Left renal cortex interstitium (tissue), 4 donors: ENCODE measurements around the gene RCAN2. TPM values are rescaled to one million over a fixed set of nuclear protein-coding genes. Genes with fewer than 3 reads are reported as not detected.

Experiments used
- DNase-seq, 4 donors: peaks; one replicate each; pipeline ENCODE4 v3.0.0-alpha.2; 2013; ENCODE audit warnings: low read depth in 4 of 4, low spot score in 2 of 4, missing footprints in 1 of 4
- polyA plus RNA-seq, 4 donors: library from polyadenylated mRNA; unstranded; fragments of 120-200 nt; gene quantifications; one replicate each; pipeline ENCODE4 v1.2.1, GENCODE V29; 2013; ENCODE audit not compliant: insufficient read length in 4 of 4

Gene RCAN2
- polyA plus RNA-seq, 4 donors: 19.9 to 28.9 (median 21.9) TPM

- no peak for DNase-seq
Measured at GRCh38 chr6:46500382-46500781, 9.1 kb upstream of the RCAN2 start.

- peak in 3 of 4 donors; percentile 41 to 46 (median 43) for DNase-seq
Measured at GRCh38 chr6:46491628-46492547, 639 bp upstream of the RCAN2 start.

GRCh38 chr6:46490425-46491200 is 636 bp downstream of the RCAN2 start:
- peak in 2 of 4 donors; percentile 32 to 34 for DNase-seq

GRCh38 chr6:46486181-46486580 is 5.1 kb downstream of the RCAN2 start:
- DNase-seq: no peak

GRCh38 chr6:46484081-46484820 is 7.0 kb downstream of the RCAN2 start:
- no peak for DNase-seq

GRCh38 chr6:46476301-46476700 is 14.9 kb downstream of the RCAN2 start:
- DNase-seq: no peak

GRCh38 chr6:46473881-46474280 is 17.4 kb downstream of the RCAN2 start:
- no peak for DNase-seq

GRCh38 chr6:46472243-46472642 is 19.0 kb downstream of the RCAN2 start:
- DNase-seq: no peak

GRCh38 chr6:46469021-46469420 is 22.2 kb downstream of the RCAN2 start:
- DNase-seq: no peak

GRCh38 chr6:46468403-46469010 is 22.7 kb downstream of the RCAN2 start:
- DNase-seq: peak in 1 of 4 donors; percentile 10

GRCh38 chr6:46466570-46466969 is 24.7 kb downstream of the RCAN2 start:
- DNase-seq: no peak

- no peak for DNase-seq
Measured at GRCh38 chr6:46465294-46466165, 25.7 kb downstream of the RCAN2 start.

GRCh38 chr6:46456297-46456696 is 35.0 kb downstream of the RCAN2 start:
- DNase-seq: no peak

- DNase-seq: no peak
Measured at GRCh38 chr6:46454691-46455090, 36.6 kb downstream of the RCAN2 start.

- DNase-seq: no peak
Measured at GRCh38 chr6:46453741-46454316, 37.4 kb downstream of the RCAN2 start.

- DNase-seq: no peak
Measured at GRCh38 chr6:46453216-46453615, 38.0 kb downstream of the RCAN2 start.

- no peak for DNase-seq
Measured at GRCh38 chr6:46452312-46452917, 38.8 kb downstream of the RCAN2 start.

- no peak for DNase-seq
Measured at GRCh38 chr6:46451343-46451742, 39.9 kb downstream of the RCAN2 start.
